GM23338 (cell line): ENCODE data around the gene LONRF3. TPM values are rescaled to one million over a fixed set of nuclear protein-coding genes. Genes with fewer than 3 reads are reported as not detected.

Experiments used
- ATAC-seq: fragments of 200-7000 bp; cut with Tn5 transposase; 3 replicates; pipeline ENCODE4 v1.9.1; 2020
- DNase-seq: peaks from one replicate; pipeline ENCODE4 v3.0.0-alpha.2; 2015; ENCODE audit warnings: low spot score
- H2AFZ ChIP-seq: fragments of 200-600 bp; sonication (generic); 2 replicates; pipeline ENCODE4 v1.8.0; 2016; ENCODE audit warnings: antibody characterized with exemption, mild to moderate bottlenecking, moderate library complexity
- H3F3A ChIP-seq: fragments of 200-600 bp; sonication (generic); replicated peaks from 2 replicates; pipeline ENCODE4 v1.8.0; 2017; ENCODE audit warnings: antibody characterized with exemption, mixed run types, low read depth
- H3K27ac ChIP-seq: fragments of 200-600 bp; sonication (generic); 2 replicates; pipeline ENCODE4 v1.6.1; 2016; ENCODE audit warnings: low read depth
- H3K27me3 ChIP-seq: fragments of 200-600 bp; sonication (generic); 2 replicates; pipeline ENCODE4 v1.8.0; 2016; ENCODE audit warnings: mild to moderate bottlenecking, mixed run types, moderate library complexity; ENCODE audit not compliant: insufficient read depth
- H3K36me3 ChIP-seq: fragments of 200-600 bp; sonication (generic); 2 replicates; pipeline ENCODE4 v1.8.0; 2016; ENCODE audit warnings: mild to moderate bottlenecking; ENCODE audit not compliant: insufficient read depth
- H3K4me1 ChIP-seq: fragments of 200-600 bp; sonication (generic); 2 replicates; pipeline ENCODE4 v1.8.0; 2016; ENCODE audit warnings: mild to moderate bottlenecking, moderate library complexity; ENCODE audit not compliant: insufficient read depth
- H3K4me2 ChIP-seq: fragments of 200-600 bp; sonication (generic); 2 replicates; pipeline ENCODE4 v1.7.1; 2017; ENCODE audit warnings: mixed run types
- H3K4me3 ChIP-seq: fragments of 200-600 bp; sonication (generic); 2 replicates; pipeline ENCODE4 v1.6.1; 2016; ENCODE audit warnings: mixed run types
- H3K79me2 ChIP-seq: fragments of 200-600 bp; sonication (generic); replicated peaks from 2 replicates; pipeline ENCODE4 v1.8.0; 2017; ENCODE audit warnings: mild to moderate bottlenecking; ENCODE audit not compliant: insufficient read depth
- H3K9me2 ChIP-seq: fragments of 200-600 bp; sonication (generic); 2 replicates; pipeline ENCODE4 v1.8.0; 2017; ENCODE audit not compliant: insufficient read depth
- H4K20me1 ChIP-seq: fragments of 200-600 bp; sonication (generic); replicated peaks from 2 replicates; pipeline ENCODE4 v1.8.0; 2017; ENCODE audit warnings: mild to moderate bottlenecking; ENCODE audit not compliant: insufficient read depth
- H3K27ac Mint-ChIP-seq: 2 replicates; pipeline ENCODE4 v1.8.0; 2020; ENCODE audit warnings: inconsistent platforms, mild to moderate bottlenecking, moderate library complexity, mixed read lengths
- H3K27me3 Mint-ChIP-seq: 3 replicates; pipeline ENCODE4 v1.8.0; 2022; ENCODE audit warnings: low read depth, mild to moderate bottlenecking, moderate library complexity, mixed read lengths, inconsistent platforms; ENCODE audit not compliant: insufficient read depth, poor library complexity
- H3K36me3 Mint-ChIP-seq: 3 replicates; pipeline ENCODE4 v1.8.0; 2021; ENCODE audit warnings: low read depth, mild to moderate bottlenecking, inconsistent platforms, moderate library complexity, mixed read lengths
- H3K4me1 Mint-ChIP-seq: 3 replicates; pipeline ENCODE4 v1.8.0; 2020; ENCODE audit warnings: mild to moderate bottlenecking, inconsistent platforms, mixed read lengths
- H3K4me3 Mint-ChIP-seq: 3 replicates; pipeline ENCODE4 v1.8.0; 2021; ENCODE audit warnings: moderate library complexity, mild to moderate bottlenecking, inconsistent platforms, mixed read lengths
- H3K9me3 Mint-ChIP-seq: 3 replicates; pipeline ENCODE4 v1.8.0; 2020; ENCODE audit warnings: moderate library complexity, mild to moderate bottlenecking, inconsistent platforms, mixed read lengths
- EZH2 ChIP-seq: fragments of 200-600 bp; sonication (generic); IDR thresholded peaks from one replicate; pipeline ENCODE4 v1.8.0; 2017; ENCODE audit warnings: antibody characterized with exemption, mild to moderate bottlenecking, low read depth; ENCODE audit not compliant: unreplicated experiment
- JUNB ChIP-seq: IDR thresholded peaks from one replicate; pipeline ENCODE4 v1.6.1; 2016; ENCODE audit warnings: antibody characterized with exemption; ENCODE audit not compliant: unreplicated experiment
- POLR2AphosphoS5 ChIP-seq: IDR thresholded peaks from 2 replicates; pipeline ENCODE4 v1.6.1; 2016; ENCODE audit warnings: antibody characterized with exemption, low read depth
- ZNF331 ChIP-seq: fragments of 250-450 bp; sonication (Bioruptor Pico); IDR thresholded peaks from 2 replicates; pipeline ENCODE4 v1.5.0; 2020; ENCODE audit warnings: low read depth, mild to moderate bottlenecking, moderate library complexity
- ZNF462 ChIP-seq: fragments of 250-450 bp; sonication (Bioruptor Pico); IDR thresholded peaks from 2 replicates; pipeline ENCODE4 v1.5.0; 2020; ENCODE audit warnings: mild to moderate bottlenecking, moderate library complexity
- polyA plus RNA-seq: library from polyadenylated mRNA; unstranded; fragments of >200 nt; fragmentation: Nextera tagmentation; extraction: Ambion mirVana; gene quantifications from 2 replicates; pipeline ENCODE4 v1.2.1, GENCODE V29; 2016
- total RNA-seq: library from RNA; depleted of rRNA; stranded (reverse); fragments of >200 nt; shearing (Covaris generic); gene quantifications from 2 replicates; pipeline ENCODE4 v1.2.3, GENCODE V29; 2014

Gene LONRF3
- total and polyA plus RNA-seq, 2 experiments from 2014 or later, result 0.10 TPM; not detected in 1

GRCh38 chrX:119009071-119009470 lies 34.7 kb downstream of the LONRF3 start (continued):
- TF ChIP-seq ZNF462, result no peak

- DNase-seq, result no peak
- no peaks in the 10 kb centered on the region for H3F3A ChIP-seq
- H2AFZ ChIP-seq, result no peak overlapping the region
- H4K20me1 ChIP-seq, result no peaks in the 10 kb centered on the region
- TF ChIP-seq ZNF331 (CRISPR knock-in tag) (no peak), JUNB (no peak), POLR2AphosphoS5 (no peak), EZH2 (no peak), ZNF462 (no peak)
- H3K27ac ChIP-seq, result no peak overlapping the region
- no peaks in the 10 kb centered on the region for H3K9me2 ChIP-seq
- Mint-ChIP-seq H3K27me3 (no peaks in the 10 kb centered on the region), H3K4me1 (no peaks in the 10 kb centered on the region), H3K9me3 (no peaks in the 10 kb centered on the region), H3K36me3 (no peaks in the 10 kb centered on the region), H3K27ac (no peak overlapping the region), H3K4me3 (no peak overlapping the region)
- no peaks in the 10 kb centered on the region for H3K36me3 ChIP-seq
- H3K27me3 ChIP-seq, result no peaks in the 10 kb centered on the region
- H3K4me1 ChIP-seq, result no peaks in the 10 kb centered on the region
- no peaks in the 10 kb centered on the region for H3K79me2 ChIP-seq
- ATAC-seq, result no peak
- no peak overlapping the region for H3K4me3 ChIP-seq
- no peak overlapping the region for H3K4me2 ChIP-seq
Observed at GRCh38 chrX:119010491-119010890, 36.1 kb downstream of the LONRF3 start.
